Spleen (tissue), 7 donors: ENCODE measurements around the gene PPP1R12C.

ENCODE experiments used
- POLR2A ChIP-seq, 3 donors: fragments of 450-650 bp; IDR thresholded peaks; one replicate each; pipeline ENCODE4 v1.5.1; 2017; ENCODE audit warnings: antibody characterized with exemption in 3 of 3, mild to moderate bottlenecking in 1 of 3
- TF ChIP-seq, protein P1 (sequence below), 11 experiments: fragments of 200-600 bp in 7 of 11; fragments of 450-650 bp in 4 of 11; sonication (generic) in 4 of 11; IDR thresholded peaks in 8 of 11; conservative IDR thresholded peaks in 3 of 11; 1 replicate in 7 of 11; 2 replicates in 4 of 11; pipeline versions ENCODE4 v1.4.0 to v1.8.0; 2016 to 2021; ENCODE audit warnings: antibody characterized with exemption in 11 of 11, inconsistent platforms in 4 of 11, mild to moderate bottlenecking in 1 of 11
- donor health status: DM: no; HTN: no; CAD: no; lungs with moderate emphysema.
- donor health status: DM: no; HTN: no; CAD: no.
- donor health status: DM: no; HTN: no; CAD: no.

- TF ChIP-seq, protein P1, sequence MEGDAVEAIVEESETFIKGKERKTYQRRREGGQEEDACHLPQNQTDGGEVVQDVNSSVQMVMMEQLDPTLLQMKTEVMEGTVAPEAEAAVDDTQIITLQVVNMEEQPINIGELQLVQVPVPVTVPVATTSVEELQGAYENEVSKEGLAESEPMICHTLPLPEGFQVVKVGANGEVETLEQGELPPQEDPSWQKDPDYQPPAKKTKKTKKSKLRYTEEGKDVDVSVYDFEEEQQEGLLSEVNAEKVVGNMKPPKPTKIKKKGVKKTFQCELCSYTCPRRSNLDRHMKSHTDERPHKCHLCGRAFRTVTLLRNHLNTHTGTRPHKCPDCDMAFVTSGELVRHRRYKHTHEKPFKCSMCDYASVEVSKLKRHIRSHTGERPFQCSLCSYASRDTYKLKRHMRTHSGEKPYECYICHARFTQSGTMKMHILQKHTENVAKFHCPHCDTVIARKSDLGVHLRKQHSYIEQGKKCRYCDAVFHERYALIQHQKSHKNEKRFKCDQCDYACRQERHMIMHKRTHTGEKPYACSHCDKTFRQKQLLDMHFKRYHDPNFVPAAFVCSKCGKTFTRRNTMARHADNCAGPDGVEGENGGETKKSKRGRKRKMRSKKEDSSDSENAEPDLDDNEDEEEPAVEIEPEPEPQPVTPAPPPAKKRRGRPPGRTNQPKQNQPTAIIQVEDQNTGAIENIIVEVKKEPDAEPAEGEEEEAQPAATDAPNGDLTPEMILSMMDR (IDR thresholded peaks at IDR 0.05 in 8 of 11, conservative IDR thresholded peaks at IDR 0.05 in 3 of 11), result no peak
- TF ChIP-seq POLR2A (IDR thresholded peaks at IDR 0.05), result no peak
Measured at GRCh38 chr19:55092423-55093318, 24.8 kb downstream of the PPP1R12C start.
